KBM-7 (cell line): ENCODE results near the gene SPANXB1.
"Not testable (repeated sequence)": the region's sequence is repeated elsewhere in the genome, so short reads cannot be mapped to it uniquely, and the experiment has no call there.

Experiments used
- DNase-seq: peaks from one replicate; pipeline ENCODE4 v3.0.0-alpha.2; 2015
- in situ Hi-C: fragments of 300-500 bp; cut with MboI; formaldehyde crosslinking; loops from 2 replicates; pipeline ENCODE4 v1.14.3; 2020; ENCODE audit warnings: low sequenced_read_pairs, low pct_unique_long_range_greater_than_20kb, mixed read lengths

Gene SPANXB1, protein sequence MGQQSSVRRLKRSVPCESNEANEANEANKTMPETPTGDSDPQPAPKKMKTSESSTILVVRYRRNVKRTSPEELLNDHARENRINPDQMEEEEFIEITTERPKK

DNA sequence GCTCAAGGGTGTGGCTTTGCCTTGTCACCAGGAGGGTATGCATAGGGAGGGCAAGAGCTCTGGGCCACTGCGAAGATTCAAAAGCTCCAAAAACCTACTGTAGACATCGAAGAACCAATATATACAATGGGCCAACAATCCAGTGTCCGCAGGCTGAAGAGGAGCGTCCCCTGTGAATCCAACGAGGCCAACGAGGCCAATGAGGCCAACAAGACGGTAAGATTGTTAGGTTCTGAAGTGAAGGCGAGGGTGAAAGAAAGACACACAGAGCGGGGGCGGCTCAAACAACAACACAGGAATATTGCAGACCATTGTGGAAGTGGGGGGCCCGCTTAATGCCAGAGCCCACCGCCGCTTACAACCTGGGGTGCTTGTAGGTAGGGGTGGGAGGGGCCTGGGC is at the start of gene SPANXB1:
TSS of gene SPANXB1 (plus strand) at position 27 of the 400 bp plus-strand sequence. CDS start at position 127, 100 bp downstream.
- in situ Hi-C loops, DNase-seq: not testable (repeated sequence)

DNA sequence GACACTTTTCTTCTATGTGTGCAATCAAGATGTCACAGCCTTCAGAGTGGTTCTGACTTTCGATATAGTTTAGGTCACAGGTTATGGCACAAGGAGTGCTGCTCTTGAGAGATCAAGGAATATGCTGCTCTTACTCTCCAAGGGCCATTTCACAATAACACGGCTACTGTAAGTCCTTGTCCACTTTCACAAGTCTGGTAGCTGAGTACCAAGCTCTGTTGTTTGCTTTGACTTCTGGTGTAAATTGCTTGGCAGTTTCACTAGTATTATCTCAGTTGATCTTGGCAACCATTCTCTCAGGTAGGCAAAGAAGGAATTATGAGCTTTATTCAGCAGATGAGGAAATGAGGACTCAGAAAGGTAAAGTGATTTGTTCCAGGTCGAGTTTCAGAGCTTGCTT is 35.4 kb upstream of the SPANXB1 start:
- in situ Hi-C loops: no loop called here
- no peak for DNase-seq

DNA sequence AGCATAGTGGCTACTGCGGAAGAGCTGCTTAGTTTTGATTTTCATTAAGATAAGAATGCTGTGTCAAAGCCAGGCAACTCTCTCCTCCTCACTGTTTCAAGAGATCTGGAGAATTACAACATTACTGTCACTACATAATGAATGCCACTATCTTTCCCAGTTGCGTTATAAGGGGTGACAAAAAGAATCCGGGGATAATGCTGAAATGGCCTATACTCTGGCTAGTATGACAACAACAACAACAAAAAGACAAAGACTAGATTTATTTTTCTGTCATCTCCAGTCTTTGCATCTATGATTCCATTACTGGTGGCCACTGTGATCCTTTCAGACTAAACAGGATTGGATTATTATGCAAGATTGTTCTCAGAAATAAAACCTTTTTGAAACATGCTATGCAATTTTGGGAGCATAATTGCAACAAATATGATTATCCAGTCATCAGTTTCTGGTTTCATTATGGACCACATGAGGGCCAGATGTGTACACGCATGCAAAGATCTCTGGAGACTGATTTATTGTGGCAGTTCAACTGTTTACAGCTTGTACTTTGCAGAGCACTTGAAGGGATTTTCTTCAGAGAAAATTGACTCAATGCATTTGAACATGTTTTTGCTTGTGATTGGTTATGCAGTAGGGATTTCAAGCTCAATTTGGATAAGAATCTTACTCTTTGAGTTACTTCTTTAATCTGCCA is 31.1 kb upstream of the SPANXB1 start:
- no peak for DNase-seq

DNA sequence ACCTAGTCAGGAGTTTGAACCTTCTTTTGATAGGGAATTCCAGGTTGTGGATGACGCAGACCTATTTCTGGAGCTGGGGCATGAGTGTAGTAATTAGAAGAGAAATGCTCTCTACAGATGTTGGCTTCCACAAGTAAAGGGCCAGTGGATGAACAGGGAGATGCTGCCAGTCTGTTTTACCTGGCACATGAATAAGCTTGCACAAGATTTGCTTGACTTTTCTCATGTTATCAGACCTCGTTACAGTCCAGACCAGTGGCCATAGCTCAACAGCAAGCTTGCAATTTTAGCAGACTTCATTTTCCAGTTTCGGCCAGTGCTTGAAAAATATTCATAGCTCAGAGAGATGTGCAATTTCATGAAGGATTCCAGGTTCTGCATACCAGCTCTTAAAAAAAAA is 26.9 kb upstream of the SPANXB1 start:
- in situ Hi-C loops: no loop called here
- DNase-seq: no peak

More for the DNA sequence above, 31.1 kb upstream of the SPANXB1 start:
- in situ Hi-C loops: no loop called here

DNA sequence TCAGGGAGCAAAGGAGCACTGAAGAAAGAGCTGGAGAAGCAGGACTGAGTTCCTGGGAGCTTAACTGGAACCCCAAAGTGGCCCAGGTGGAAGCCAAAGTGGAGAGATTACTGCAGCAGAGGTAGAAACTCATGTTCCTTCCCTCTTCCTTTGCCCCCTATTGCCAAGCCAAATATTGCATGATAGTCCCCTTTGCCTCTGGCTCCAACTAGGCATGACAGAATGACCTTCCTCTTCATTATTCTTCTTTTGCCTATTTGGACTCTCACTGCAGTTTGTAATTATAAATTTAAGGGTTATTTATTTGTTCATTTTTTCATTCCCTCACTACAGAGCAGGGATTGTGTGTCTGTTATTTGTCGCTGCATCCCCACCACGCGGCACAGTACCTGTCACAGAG is 22.1 kb upstream of the SPANXB1 start:
- in situ Hi-C loops: no loop called here
- DNase-seq: no peak

DNA sequence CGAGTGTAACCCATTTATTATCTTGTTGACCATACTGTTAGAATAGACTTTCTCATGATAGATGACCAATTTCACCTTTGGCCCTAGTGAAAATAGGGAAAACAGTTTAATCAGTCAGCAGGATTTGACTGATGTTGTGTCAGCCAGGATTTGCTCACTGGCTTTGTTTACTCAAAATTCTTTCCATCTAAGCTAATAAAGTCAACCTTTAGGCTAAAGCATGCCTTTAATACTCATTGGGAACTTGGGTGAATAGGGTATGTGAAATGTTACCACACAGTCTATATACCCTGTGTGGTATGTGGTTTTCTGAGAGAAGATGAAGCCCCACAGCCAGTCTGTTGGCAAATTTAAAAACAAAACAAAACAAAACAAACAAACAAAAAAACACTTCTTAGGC is 18.7 kb upstream of the SPANXB1 start:
- DNase-seq: no peak
- in situ Hi-C loops: no loop called here

DNA sequence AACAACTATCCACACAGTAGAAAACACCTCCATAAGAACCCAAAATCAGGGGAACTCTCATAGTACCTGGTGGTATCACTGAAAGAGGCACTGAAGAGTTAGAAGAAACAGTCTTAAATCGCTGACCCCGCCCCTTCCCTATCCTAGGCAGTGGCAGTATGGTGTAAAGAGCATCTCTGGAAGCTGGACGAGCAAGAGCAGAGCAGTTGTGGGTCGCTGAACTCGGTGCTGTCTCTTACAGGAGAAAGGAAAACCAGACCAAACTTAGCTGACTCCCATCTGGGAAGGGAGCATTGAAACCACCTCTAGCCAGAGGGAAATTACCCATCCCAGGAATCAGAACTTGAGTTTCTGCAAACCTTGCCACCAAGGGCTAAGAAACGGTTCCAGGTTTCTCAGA is 2.8 kb downstream of the SPANXB1 start:
- DNase-seq, in situ Hi-C loops: not testable (repeated sequence)

DNA sequence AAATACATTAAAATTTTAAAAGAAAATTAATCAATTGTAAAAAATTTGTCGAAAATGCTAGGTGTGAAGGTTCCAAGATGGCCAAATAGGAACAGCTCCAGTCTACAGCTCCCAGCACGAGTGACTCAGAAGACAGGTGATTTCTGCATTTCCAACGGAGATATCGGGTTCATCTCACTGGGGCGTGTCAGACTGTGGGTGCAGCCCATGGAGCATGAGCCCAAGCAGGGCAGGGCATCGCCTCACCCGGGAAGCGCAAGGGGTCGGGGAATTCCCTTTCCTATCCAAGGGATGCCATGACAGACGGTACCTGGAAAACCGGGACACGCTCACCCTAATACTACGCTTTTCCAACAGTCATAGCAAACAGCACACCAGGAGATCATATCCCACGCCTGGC is 41.9 kb downstream of the SPANXB1 start:
- DNase-seq, in situ Hi-C loops: not testable (repeated sequence)

DNA sequence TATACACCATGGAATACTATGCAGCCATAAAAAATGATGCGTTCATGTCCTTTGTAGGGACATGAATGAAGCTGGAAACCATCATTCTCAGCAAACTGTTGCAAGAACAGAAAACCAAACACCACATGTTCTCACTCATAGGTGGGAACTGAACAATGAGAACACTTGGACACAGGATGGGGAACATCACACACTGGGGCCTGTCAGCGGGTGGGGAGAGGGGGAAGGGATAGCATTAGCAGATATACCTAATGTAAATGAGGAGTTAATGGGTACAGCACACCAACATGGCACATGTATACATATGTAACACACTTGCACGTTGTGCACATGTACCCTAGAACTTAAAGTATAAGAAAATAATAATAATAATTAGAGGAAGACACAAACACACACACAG is 47.5 kb downstream of the SPANXB1 start:
- DNase-seq, in situ Hi-C loops: not testable (repeated sequence)

DNA sequence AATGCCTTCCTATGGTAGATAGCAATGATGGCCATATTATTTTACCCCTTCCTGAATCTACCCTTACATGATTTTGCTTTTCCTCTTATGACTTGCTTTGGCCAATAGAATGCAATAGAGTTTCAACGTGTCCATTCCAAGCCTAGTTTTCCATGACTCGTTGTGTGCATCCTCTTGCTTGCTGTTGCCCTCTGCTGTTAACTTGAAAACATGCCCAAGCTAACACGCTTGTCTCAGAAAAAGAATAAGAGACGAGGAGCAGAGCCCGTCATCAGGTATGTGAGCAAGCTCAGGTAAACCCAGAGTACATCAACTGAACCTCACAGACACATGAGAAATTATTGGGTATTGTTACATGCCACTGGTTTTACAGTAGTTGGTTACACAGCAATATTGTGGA is 49.7 kb downstream of the SPANXB1 start:
- in situ Hi-C loops, DNase-seq: not testable (repeated sequence)
